CD4-positive, alpha-beta T cell treated with Interleukin-17A for 4 hours (primary cell): ENCODE data around the gene IL1RL2.
A peak's percentile ranks its signal among the peaks of the same experiment; 100 is the strongest.

ENCODE experiments used
- DNase-seq: peaks from one replicate; pipeline ENCODE4 v3.0.0-alpha.2; 2020; ENCODE audit warnings: mixed read lengths

The IL1RL2 gene

GRCh38 chr2:102159295-102159694 is 27.5 kb upstream of the IL1RL2 start:
- DNase-seq = no peak

GRCh38 chr2:102166189-102166845 is 20.5 kb upstream of the IL1RL2 start:
- DNase-seq = no peak

- no peak for DNase-seq
These were observed 18.6 kb upstream of the IL1RL2 start for GRCh38 chr2:102168026-102168771.

DNA sequence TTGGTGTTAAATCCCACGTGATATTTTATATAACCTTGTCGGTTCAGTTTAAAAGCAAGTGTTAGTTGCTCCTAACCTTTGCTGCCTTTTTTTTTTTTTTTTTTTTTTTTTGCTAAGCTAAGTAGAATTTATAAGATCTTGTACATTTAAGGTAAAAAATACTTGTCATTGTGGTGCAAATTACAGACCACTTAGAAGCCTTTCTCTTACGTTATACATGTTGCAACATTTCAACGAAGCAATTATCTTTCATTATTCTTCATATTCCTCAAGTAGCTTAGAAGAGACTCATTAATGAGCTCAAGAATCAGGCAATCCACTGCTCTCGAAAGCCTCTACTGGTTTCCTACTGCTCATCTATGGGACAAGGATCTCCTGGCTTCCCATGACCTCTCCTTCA is 14.9 kb upstream of the IL1RL2 start:
- DNase-seq = no peak

GRCh38 chr2:102172745-102173144 is 14.1 kb upstream of the IL1RL2 start:
- no peak for DNase-seq

DNA sequence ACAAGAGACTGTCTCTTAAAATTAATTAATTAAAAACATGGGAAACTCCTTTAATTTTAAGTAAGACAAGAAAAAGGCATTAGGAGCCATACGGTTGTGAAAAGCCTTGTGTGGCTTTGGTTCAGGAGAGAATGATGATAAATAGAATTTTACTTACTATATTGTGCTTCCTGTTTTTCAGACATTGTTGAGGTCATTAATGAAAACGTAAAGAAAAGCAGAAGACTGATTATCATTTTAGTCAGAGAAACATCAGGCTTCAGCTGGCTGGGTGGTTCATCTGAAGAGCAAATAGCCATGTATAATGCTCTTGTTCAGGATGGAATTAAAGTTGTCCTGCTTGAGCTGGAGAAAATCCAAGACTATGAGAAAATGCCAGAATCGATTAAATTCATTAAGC is 10.7 kb upstream of the IL1RL2 start:
- no peak for DNase-seq

- DNase-seq = no peak
These were observed 8.9 kb upstream of the IL1RL2 start for GRCh38 chr2:102177814-102178478.

DNA sequence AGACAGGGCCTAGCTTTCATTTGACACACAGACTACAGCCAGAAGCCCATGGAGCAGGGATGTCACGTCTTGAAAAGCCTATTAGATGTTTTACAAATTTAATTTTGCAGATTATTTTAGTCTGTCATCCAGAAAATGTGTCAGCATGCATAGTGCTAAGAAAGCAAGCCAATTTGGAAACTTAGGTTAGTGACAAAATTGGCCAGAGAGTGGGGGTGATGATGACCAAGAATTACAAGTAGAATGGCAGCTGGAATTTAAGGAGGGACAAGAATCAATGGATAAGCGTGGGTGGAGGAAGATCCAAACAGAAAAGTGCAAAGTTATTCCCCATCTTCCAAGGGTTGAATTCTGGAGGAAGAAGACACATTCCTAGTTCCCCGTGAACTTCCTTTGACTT is 7.8 kb upstream of the IL1RL2 start:
- DNase-seq = no peak

GRCh38 chr2:102179788-102180686 is 6.8 kb upstream of the IL1RL2 start:
- no peak for DNase-seq

- no peak for DNase-seq
These were observed 6.2 kb upstream of the IL1RL2 start for GRCh38 chr2:102180687-102180999.

DNA sequence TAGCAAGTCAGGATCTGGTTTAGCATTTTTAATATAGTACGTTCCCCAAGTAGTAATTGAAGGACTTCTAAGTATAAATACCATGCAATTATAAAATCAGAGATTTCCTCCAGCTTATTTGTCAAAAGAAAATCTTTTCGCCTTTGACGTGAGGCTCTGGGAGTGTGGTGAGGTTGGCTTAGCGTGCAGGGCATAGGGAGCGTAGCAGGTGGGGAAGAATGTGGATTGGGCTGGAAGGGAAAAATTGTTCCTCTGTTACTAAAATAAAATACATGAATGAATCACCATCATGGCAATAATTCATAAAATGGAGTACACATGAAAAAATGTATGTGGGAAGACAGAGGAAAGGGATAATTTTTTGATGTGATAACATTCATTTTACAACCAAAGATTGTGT is 5.4 kb upstream of the IL1RL2 start:
- DNase-seq = no peak

- DNase-seq = no peak
These were observed 4.7 kb upstream of the IL1RL2 start for GRCh38 chr2:102181919-102182635.

DNA sequence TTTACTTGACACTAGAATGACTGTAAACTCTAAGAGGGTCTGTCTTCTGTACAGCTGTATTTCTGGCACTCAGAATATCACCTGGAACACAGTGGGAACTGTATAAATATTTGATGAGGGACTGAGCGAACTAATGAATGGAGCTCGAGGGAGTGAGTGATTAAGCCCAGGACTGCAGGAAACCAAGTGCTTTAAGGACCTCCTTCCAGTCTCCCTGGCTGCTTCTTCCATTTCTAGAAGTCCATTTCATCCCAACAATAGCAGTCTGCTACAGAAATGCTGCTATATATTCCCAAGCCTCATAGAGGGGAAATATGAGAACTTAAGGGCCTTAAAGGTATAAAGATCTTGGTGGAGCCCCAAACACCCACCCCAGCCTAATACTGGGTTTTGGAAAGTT is 2.8 kb upstream of the IL1RL2 start:
- DNase-seq = no peak

GRCh38 chr2:102184568-102184967 is 2.3 kb upstream of the IL1RL2 start:
- DNase-seq = no peak

DNA sequence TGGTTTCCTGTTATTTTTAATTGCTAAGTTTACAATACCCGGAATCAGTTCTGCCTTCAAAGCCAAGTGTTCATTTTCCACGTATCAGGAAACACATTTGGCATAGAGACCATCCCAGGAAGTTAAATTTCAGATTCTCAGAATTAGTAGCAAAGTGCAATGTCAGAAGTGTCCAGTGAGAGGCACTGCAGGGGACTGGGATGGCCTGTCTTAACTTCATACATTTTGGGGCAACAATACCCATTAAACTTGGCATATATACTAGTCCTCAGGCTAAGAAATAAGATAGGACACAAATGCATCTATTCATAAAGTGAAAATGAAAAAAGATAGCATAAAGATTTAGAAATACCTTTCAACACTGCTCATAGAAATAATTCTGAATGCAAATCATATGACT is 1.5 kb upstream of the IL1RL2 start:
- peak; percentile 25 for DNase-seq

GRCh38 chr2:102187496-102188150 is 800 bp downstream of the IL1RL2 start:
- DNase-seq = peak; percentile 65

DNA sequence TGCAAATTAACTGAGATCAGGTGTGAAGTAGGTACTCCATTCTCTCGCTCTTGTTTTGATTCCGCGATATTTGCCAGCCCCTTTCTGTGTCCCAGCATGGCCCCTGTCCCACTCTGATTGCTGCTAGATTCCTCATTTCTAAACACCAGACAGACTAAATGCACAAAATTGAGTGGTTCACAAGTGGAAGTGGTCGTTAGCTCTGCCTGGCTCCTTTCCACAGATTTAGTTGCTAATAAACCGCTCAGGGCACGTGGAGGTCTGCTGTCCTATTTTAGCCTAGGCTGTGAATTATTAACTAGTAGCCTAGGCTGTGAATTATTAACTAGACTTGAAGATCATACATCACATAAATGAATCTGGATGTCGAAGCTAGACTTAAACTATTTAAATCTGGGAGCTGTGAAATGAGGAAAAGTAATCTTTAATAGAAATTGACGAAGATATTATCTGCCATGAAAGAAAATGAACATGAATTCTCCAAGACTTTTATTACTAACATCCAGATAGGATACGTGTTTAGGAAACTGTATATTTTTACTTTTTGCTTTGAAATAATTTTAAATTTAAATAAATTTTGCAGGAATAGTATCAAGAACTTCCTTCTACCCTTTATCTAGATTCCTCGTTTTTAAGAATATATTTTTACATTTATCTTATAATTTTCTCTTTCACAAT is 3.7 kb downstream of the IL1RL2 start:
- no peak for DNase-seq

DNA sequence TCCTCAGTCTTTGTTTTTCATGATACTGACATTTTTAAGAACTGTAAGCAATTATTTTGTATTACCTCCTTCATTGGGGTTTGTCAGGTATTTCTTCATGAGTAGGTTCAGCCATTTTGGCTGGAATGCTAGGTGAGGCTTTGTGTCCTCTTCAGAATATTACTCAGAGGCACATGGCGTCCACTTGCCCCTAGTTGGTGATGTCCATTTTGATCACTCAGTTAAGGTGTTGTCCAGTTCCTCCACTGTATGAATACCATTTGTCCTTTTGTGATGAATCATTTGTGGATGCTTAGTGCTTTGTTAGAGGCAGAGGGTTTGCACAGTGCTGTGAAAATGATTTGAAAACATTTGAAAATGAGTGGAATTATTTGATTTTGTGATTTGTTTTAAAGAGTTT is 4.7 kb downstream of the IL1RL2 start:
- DNase-seq = no peak

GRCh38 chr2:102193074-102193473 is 6.3 kb downstream of the IL1RL2 start:
- no peak for DNase-seq

- no peak for DNase-seq
These were observed 7.9 kb downstream of the IL1RL2 start for GRCh38 chr2:102194609-102195268.
